Osteoblast (primary cell): ENCODE measurements around the gene DAZAP2. TPM values are rescaled to one million over a fixed set of nuclear protein-coding genes. Genes with fewer than 3 reads are reported as not detected.
A peak's percentile ranks its signal among the peaks of the same experiment; 100 is the strongest.
"Not testable (repeated sequence)": the region's sequence is repeated elsewhere in the genome, so short reads cannot be mapped to it uniquely, and the experiment has no call there.

ENCODE experiments used
- DNase-seq: peaks from one replicate; pipeline ENCODE4 v3.0.0; 2011; ENCODE audit warnings: low spot score, mixed read lengths; ENCODE audit not compliant: insufficient read length; ENCODE audit errors: missing footprints
- H2AFZ ChIP-seq: 2 replicates; pipeline ENCODE4 v1.6.0; 2011; ENCODE audit warnings: mild to moderate bottlenecking, low read length
- H3K27ac ChIP-seq: 2 replicates; pipeline ENCODE4 v1.5.1; 2011; ENCODE audit warnings: mild to moderate bottlenecking, low read depth, low read length, moderate library complexity
- H3K27me3 ChIP-seq: 2 replicates; pipeline ENCODE4 v1.6.0; 2012; ENCODE audit warnings: mild to moderate bottlenecking, control low read depth, inconsistent platforms, low read length, moderate library complexity; ENCODE audit not compliant: insufficient read depth
- H3K36me3 ChIP-seq: 2 replicates; pipeline ENCODE4 v1.5.1; 2011; ENCODE audit warnings: mild to moderate bottlenecking, low read length, control low read depth, moderate library complexity; ENCODE audit not compliant: insufficient read depth
- H3K4me1 ChIP-seq: 2 replicates; pipeline ENCODE4 v1.5.1; 2011; ENCODE audit warnings: mild to moderate bottlenecking, low read length, control low read depth, moderate library complexity; ENCODE audit not compliant: insufficient read depth
- H3K4me2 ChIP-seq: 2 replicates; pipeline ENCODE4 v1.6.0; 2011; ENCODE audit warnings: mild to moderate bottlenecking, low read length; ENCODE audit not compliant: insufficient read depth
- H3K4me3 ChIP-seq: fragments of 200-600 bp; sonication (generic); 3 replicates; pipeline ENCODE4 v1.5.1; 2012; ENCODE audit warnings: mild to moderate bottlenecking, low read length, inconsistent platforms; ENCODE audit not compliant: insufficient read depth
- H3K79me2 ChIP-seq: 2 replicates; pipeline ENCODE4 v1.6.0; 2012; ENCODE audit warnings: mild to moderate bottlenecking, low read length, control low read depth, inconsistent platforms; ENCODE audit not compliant: insufficient read depth
- H3K9me3 ChIP-seq: 2 replicates; pipeline ENCODE4 v1.5.1; 2011; ENCODE audit warnings: low read depth, low read length, control low read depth
- H4K20me1 ChIP-seq: 2 replicates; pipeline ENCODE4 v1.6.0; 2012; ENCODE audit warnings: mild to moderate bottlenecking, low read length, control low read depth; ENCODE audit not compliant: insufficient read depth
- CTCF ChIP-seq: IDR thresholded peaks from 2 replicates; pipeline ENCODE4 v1.5.1; 2011; ENCODE audit warnings: mild to moderate bottlenecking, low read depth, low read length, moderate library complexity; ENCODE audit errors: extremely low read depth
- total RNA-seq: library from RNA; depleted of rRNA; stranded (reverse); fragments of >200 nt; gene quantifications from 2 replicates; pipeline ENCODE4 v1.2.3, GENCODE V29; 2012

DAZAP2 gene
- total RNA-seq, 1 donor: 160 TPM

- DNase-seq: peak; percentile 82
- Histone ChIP-seq H3K9me3 (no peaks in the 10 kb centered on the region), H4K20me1 (no peaks in the 10 kb centered on the region), H3K4me2 (peak within 1 kb of the TSS; percentile 100), H3K79me2 (peaks cover 37% of the 10 kb centered on the region), H3K4me3 (peak within 1 kb of the TSS; percentile 82), H3K4me1 (peaks cover 21% of the 10 kb centered on the region), H3K27me3 (no peaks in the 10 kb centered on the region), H3K27ac (peak within 1 kb of the TSS; percentile 78), H3K36me3 (no peaks in the 10 kb centered on the region), H2AFZ (peak within 1 kb of the TSS; percentile 86)
- no peak for TF ChIP-seq CTCF
These were observed 31.7 kb downstream of the DAZAP2 start, which contains the start of gene SMAGP for GRCh38 chr12:51270067-51270950. Gene SMAGP, minus strand, starts transcription at chr12:51270415. Its CDS starts 1,137 bp downstream, at chr12:51269278.

- peaks cover 31% of the 10 kb centered on the region for H3K79me2 ChIP-seq
- H2AFZ ChIP-seq: peak overlapping the region; percentile 81
- H3K36me3 ChIP-seq: no peaks in the 10 kb centered on the region
- TF ChIP-seq CTCF: no peak
- H4K20me1 ChIP-seq: no peaks in the 10 kb centered on the region
- peak overlapping the region; percentile 82 for H3K4me3 ChIP-seq
- no peaks in the 10 kb centered on the region for H3K27me3 ChIP-seq
- H3K27ac ChIP-seq: peak overlapping the region; percentile 78
- no peaks in the 10 kb centered on the region for H3K9me3 ChIP-seq
- peak; percentile 95 for DNase-seq
- peaks cover 21% of the 10 kb centered on the region for H3K4me1 ChIP-seq
- H3K4me2 ChIP-seq: peak overlapping the region; percentile 100
These were observed 32.4 kb downstream of the DAZAP2 start for GRCh38 chr12:51270951-51271518.

- H3K27ac ChIP-seq, H3K9me3 ChIP-seq, H3K4me3 ChIP-seq, H4K20me1 ChIP-seq, H3K27me3 ChIP-seq, H3K36me3 ChIP-seq, H2AFZ ChIP-seq, H3K4me2 ChIP-seq, DNase-seq: not testable (repeated sequence)
- peaks cover 18% of the 10 kb centered on the region for H3K79me2 ChIP-seq
- H3K4me1 ChIP-seq: peaks cover 21% of the 10 kb centered on the region
These were observed 34.2 kb downstream of the DAZAP2 start for GRCh38 chr12:51272810-51273209.

DNA sequence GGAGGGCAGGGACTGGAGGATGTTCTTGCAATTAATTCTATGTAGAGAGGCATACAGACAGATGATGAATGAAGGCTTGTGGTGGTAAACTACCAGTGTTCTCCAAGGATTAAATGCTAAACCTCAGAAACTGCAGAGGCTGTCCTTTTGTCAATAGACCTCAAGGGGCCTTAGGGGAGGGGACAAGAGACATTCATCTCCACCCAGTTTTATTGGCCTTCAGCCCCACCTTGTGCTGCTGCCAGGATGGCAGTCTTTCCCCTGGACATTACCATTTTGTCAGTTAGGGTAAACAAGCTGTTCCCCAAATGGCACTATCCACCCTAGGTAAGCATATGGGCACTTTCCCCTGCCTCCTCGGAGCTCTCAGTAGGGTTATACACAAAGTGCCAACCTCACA, 36.5 kb downstream of the DAZAP2 start:
- H4K20me1 ChIP-seq: no peaks in the 10 kb centered on the region

More for the DNA sequence above, 36.5 kb downstream of the DAZAP2 start:
- H2AFZ ChIP-seq: no peak overlapping the region
- H3K27ac ChIP-seq: no peak overlapping the region
- no peak for DNase-seq
- H3K4me1 ChIP-seq: peaks cover 11% of the 10 kb centered on the region
- TF ChIP-seq CTCF: no peak
- no peaks in the 10 kb centered on the region for H3K27me3 ChIP-seq
- H3K36me3 ChIP-seq: no peaks in the 10 kb centered on the region
- H3K4me3 ChIP-seq: no peak overlapping the region
- H3K79me2 ChIP-seq: no peaks in the 10 kb centered on the region
- H3K4me2 ChIP-seq: no peak overlapping the region
- H3K9me3 ChIP-seq: no peaks in the 10 kb centered on the region
